Dermis blood vessel endothelial cell (primary cell): Measurements from ENCODE around the gene ARHGEF16. TPM values are rescaled to one million over a fixed set of nuclear protein-coding genes. Genes with fewer than 3 reads are reported as not detected.

Experiments
- DNase-seq: peaks from one replicate; pipeline ENCODE4 v3.0.0; 2010
- total RNA-seq: library from RNA; depleted of rRNA; stranded (reverse); fragments of >200 nt; gene quantifications from 2 replicates; pipeline ENCODE4 v1.2.3, GENCODE V29; 2014

The ARHGEF16 gene
- total RNA-seq, 1 donor from 2014 or later = 0.51 TPM

DNA sequence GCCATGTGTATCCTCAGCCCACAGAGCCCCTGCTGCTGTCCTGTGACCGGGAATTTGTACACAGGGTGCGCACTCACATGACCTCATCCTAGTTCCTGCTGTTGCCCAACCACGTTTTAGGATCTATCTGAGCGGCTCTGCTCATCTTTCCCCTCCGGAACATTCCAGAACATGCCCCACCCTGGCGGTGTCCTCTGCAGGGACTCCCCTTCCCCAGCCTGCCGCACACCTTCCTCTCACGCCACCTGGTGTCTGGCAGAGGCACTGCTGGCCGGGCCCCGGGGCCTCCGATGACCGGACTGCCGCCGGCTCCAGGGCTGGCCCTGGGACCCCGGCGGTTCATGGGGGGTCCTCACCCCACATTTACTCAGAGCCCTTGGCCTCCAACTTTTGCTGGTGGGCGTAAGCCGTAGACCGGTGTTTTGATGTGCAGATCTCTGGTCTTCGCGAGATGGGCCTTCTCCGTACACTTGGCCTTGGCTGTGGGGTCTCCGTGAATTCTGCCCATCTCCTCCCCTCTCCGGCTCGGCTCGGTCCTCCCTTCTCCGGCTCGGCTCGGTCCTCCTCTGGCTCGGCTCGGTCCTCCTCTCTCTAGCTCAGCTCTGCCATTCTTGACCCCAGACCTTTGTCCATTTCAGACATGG, 29.5 kb downstream of the ARHGEF16 start:
- peak; percentile 62 for DNase-seq

DNA sequence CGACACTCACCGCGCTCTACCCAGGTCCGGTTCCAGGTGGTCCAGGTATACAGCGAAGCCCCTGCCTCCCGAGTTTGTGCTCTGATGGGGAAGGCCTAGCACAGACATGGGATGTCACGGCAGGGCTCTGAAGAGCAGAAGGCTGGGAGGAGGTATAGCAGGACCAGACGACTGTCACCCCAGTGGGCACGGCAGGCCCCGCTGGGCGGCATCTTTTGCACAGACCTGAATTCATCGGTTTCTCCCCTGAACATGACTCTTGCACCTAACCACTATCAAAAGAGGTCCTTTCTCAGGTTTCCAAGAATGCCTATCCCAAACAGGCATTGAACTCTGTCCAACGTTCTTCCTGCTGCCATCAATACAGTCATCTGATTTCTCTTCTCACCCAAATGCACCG, 30.6 kb downstream of the ARHGEF16 start:
- DNase-seq = no peak

DNA sequence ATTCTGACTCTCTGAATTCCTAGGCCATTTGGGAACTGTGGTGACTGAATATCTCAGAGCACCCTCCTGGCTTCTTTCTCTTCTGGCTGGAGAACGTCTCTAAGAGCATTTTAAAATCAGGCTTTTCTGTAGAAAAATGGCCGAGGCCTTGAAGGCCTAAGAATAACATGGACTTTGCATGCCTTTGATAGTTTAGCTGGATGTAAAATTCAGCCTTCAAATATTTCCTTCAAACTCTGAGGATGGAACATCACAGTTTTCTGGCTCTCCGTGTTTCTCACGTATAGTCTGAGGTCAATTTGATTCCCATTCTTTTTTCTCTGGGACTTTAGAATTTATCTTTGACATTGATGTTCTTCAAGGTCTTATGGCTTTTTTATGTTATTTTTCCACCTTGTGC, 34.0 kb downstream of the ARHGEF16 start:
- DNase-seq = no peak

DNA sequence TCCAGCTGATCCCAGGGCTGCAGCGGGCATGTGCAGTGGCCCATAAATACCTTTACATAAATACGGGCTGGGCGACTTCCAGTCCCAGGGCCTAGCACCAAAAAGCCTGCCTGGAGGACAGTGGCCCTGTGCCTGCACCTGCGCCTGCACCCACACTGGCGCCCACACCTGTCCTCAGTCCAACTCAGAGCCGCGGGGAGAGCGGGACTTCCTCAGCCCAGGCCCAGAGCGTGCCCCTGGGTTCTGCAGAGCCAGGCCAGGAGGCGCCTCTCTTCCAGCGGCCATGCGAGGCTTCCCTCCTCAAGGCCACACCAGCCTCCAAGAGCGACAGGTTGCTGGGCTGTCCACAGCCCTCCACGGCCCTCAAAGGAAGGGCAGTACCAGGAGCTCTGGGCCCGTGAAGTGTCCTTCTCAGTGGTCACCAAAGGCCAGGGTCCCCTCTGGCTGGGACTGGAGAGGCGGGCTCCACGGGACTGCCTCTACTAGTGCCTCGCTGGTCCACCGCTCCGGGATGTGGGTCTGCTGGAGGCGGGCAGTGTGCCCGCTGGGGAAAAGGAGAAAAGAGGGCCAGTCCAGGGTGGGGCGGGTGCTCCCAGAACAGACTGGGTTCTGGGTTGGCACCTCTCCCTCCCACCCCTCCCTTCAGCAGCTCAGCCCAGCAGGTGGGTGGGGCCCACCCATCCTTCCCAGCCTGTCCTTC, 35.7 kb downstream of the ARHGEF16 start:
- no peak for DNase-seq

DNA sequence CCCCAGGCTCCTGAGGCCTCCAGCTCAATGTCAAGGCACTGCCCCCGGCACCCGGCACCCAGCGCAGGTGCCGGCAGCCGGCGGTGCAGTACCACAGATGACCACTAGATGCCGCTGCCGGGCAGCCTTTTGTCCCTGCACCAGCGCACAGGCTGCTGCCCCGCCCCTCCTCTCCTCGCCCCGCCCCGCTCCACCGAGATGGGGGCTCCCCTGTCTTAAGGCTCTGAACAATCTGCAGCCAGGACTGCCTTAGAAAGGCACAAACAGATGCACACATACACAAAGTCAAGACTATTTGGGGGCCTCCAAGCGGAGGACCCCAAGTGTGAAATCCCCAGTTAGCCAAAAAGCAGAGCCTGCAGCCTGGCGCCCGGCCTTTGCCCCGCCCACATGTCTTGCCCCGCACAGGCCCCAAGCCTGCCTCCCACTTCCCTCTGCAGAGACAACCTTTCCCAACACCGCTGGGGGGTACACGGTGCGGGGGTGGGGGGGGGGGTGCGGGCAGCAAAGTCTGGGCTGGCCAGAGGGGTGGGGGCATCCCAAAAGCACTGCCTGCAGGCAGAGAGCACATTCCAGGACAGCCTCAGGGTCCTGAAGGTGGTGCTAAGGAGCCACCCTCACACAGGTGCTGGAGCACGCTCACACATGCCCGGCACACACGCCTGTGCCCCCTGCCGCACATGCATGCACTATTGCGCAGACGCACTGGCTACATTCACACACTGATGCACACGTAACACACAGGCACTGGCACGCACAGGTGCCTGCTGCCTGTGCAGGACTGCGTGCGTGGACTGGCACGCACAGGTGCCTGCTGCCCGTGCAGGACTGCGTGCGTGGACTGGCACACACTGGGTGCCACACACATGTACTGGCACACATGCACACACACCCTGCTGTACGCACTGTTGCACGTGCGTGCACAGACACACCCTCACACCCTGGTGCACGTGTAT, 37.1 kb downstream of the ARHGEF16 start:
- DNase-seq = peak; percentile 71

DNA sequence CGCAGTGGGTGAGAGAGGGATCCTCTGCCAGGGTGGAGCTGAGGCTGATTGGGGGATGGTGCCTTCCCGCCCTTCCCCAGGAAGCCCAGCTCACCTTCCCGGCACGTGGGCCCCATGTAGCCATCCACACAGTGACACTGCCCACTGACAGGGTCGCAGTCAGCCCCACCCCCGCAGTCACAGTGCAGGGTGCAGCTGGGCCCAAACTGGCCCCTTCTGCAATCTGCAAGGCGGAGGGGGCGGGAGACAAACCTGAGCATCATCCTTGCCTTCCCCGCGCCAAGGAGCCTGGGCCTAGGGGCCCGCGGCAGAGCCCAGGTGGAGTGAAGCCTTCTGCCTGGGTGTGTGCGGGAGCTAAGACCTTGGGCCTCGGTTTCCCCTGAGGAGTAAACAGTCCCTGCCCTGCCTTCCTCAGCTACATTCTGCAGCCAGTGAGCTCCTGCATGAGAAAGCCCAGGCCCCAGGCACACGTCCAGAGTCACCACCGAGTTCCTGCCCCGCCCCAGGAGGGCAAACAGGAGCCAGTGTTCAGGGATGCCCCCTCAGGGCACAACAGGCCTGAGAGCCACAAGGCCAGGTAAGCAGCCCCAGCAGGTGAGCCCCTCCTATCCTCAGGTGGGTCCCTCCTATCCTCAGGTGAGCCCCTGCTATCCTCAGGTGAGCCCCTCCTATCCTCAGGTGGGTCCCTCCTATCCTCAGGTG, 38.2 kb downstream of the ARHGEF16 start:
- no peak for DNase-seq

DNA sequence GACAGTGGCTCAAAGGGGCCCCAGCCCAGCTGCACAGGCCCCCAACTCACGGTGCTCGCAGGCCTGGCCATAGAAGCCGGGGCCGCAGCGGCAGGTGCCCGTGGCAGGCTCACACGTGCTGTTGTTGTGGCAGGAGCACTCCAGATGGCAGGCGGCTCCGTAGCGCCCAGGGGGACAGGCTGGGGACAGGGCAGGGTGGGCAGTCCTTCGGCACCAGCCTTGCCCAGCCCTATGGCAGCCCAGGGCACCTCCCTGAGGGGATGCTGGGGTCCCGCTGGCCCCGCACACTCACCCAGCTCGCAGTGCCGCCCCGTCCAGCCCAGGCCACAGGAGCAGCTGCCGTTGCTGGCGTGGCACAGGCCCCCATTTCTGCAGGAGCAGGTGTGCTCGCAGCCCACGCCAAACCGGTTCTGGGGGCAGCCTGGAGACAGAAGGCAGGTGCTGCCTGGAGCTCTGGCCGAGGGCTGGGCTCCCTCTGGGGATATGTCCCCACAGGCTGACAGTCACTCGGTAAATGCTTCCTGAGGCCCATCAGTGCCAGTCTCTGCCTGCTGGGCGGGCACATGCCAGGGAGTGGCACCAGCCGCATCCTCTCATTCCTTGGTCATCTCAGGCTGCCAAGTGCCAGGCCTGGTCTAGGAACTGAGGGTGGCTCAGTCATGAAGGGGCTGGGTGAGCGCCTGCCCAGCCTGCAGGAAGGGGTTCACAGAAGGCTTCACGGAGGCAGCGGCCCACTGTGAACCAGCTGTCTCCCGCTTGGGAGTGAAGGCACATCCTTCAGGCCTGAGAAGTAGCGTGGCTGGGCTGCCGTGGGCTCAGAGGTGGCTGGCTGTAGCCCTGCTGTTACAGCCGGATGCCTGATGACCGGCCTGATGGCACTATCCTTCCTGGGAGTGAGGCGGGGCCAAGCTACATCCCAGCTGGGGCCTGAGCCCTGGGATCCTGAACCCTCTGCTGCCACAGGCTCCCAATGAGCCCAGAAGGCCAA, 40.1 kb downstream of the ARHGEF16 start:
- DNase-seq = no peak

DNA sequence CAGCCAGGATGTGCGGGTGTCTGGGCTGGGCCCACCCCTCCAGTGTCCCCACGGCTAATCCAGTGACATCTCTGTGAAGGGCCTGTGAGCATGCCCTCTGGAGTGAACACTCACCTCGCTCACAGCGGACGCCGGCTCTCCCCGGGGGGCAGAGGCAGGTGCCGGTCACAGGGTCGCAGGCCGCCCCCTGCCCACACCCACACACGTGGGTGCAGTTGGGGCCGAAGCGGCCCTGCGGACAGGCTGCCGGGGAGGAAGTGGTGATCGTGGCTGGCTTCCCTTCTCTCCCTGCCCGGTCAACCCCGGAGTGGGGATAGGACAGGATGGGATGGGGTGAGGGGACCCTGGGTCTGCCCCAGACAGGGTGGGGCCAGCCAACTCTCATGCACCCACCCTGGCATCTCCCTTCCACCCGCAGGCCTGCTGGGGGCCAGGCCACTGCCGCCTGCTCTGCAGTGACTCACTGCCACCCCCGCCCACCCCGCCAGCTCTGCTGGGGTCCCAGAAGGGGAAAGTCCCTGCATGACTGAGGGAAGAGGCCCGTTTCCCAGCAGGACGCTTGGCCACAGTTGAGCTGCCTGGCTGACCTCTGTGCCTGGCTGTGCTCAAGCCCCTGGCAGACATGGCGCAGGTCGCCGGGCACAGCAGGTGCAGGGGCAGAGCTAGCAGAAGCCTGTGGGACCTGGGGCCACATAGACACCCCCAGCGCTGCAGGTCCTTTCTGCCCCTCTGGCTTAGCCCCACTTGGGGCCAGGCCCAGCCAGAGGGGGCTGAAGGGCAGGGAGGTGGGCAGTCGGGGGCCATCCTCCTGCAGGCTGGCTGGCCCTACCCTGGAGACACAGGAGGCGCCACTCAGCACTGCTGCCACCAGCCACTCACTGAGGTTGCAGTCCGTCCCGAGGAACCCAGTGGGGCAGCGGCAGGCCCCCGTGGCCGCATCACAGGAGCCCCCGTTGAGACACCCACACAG, 41.6 kb downstream of the ARHGEF16 start:
- peak; percentile 25 for DNase-seq

DNA sequence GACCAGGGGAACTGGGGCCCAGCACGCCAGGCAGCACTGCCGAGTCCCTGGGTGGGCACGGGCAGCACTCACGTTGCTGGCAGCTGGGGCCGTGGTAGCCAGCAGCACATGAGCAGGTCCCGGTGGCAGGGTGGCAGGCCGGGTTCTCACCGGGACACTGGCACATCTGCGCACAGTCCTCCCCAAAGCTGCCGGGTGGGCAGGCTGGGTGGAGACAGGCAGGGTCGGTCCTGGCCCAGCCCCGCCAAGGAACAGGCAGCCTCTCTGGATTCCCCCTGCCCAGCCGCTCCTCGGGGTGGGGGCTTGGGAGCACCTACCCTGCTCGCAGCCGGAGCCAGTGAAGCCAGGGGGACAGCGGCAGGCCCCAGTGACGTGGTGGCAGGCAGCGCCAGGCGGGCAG, 42.5 kb downstream of the ARHGEF16 start:
- no peak for DNase-seq

DNA sequence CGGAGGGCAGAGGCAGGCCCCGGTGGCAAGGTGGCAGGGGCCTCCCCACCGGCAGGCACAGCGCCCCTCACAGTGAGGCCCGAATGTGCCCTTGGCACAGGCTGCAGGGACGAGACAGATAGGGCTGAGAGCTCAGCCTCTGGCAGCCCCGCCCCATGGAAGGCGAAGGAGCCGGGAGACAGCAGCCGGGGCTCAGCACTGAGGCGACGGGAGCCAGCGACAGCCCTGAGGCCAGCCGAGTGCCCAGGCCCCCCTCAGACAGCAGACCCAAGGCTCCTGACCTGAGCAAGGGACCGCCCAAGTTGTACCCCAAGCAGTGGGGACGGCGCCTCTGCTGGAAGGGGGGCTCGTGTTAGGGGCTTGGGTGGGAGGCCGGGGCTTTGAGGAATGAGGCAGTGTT, 43.1 kb downstream of the ARHGEF16 start:
- no peak for DNase-seq

DNA sequence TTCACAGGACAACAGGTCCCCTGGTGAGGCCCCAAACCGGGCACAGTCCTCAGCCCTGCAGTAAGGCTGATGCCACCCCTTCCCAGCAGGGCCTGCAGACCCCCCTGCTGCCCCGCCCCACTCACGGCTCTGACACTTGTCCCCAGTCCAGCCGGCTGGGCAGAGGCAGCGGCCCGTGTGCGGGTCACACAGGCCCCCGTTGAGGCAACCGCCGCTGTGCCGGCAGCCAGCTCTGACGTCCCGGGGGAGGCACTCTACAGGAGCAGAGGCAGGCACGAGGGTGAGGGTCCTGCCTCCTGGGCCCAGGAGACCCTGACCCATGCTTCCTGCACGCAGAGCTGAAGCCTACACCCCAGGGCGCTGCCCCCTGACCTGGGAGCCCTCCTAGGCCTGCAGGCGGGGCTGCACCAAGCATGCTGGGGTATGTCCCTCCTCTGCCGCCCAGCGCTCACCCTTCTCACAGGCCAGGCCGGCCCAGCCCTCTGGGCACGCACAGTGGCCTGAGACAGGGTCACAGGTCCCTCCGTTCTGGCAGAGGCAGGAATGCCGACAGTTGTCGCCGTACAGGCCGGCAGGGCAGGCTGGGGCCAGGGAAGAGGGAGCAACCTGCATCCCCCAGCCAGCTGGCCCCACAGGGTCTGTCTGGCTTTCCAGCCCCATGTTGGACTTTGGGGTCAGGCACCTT, 43.9 kb downstream of the ARHGEF16 start:
- no peak for DNase-seq

DNA sequence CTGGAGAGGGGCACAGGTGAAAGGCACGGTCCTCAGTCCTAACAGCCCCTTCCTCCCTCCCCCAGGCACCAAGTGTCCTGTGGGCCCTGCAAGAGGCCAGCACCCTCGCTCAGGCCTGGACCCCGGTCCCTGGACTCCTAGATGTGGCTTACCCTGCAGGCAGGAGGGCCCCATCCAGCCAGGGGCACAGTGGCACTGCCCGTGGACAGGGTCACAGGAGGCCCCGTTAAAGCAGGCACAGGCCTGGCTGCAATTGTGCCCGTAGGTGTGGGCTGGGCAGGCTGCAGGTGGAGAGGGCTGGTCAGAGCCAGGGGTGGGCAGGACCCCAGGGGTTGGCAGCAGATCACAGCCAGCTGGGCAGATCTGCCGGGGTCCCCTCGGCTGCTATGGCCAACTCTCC, 44.5 kb downstream of the ARHGEF16 start:
- DNase-seq = no peak

DNA sequence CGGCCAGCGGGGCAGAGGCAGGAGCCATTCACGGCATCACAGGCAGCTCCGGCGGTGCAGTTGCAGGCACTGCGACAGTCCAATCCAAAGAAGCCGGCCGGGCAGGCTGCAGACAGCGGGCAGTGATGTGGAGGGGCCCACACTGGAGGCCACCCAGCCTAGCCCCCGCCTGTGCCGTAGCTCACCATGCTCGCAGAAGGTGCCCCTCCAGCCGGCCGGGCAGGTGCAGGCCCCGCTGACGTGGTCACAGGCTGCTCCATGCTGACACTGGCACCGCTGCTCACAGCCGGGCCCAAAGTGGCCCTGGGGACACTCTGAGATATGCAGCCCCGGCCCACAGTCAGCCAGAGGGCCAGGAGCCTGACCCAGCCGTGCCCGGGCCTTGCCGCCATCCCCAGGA, 45.1 kb downstream of the ARHGEF16 start:
- DNase-seq = no peak

DNA sequence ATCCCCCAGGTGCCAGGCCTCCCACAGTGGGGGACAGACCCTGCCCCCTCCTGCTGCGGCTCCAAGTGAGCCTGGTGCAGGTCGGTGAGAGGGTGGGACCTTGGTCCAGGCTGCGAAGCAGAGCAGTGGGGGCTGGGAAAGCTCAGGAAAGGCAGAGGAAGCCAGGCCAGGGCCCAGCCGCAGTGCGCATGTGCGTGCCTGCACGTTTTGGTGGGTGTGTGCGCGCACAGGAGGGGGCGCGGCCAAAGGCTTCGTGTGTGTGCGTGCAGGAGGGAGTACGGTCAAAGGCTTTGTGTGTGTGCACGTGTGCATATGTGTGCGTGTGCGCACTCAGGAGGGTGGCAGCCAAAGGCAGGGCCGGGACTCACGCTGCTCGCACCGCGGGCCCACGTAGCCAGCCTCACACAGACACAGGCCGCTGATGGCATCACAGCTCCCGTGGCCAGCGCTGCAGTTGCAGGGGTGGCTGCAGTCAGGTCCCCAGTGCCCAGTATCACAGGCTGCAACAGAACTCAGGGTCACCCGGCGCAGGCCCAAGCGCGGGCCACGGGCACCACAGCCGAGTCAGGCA, 45.9 kb downstream of the ARHGEF16 start:
- DNase-seq = no peak

DNA sequence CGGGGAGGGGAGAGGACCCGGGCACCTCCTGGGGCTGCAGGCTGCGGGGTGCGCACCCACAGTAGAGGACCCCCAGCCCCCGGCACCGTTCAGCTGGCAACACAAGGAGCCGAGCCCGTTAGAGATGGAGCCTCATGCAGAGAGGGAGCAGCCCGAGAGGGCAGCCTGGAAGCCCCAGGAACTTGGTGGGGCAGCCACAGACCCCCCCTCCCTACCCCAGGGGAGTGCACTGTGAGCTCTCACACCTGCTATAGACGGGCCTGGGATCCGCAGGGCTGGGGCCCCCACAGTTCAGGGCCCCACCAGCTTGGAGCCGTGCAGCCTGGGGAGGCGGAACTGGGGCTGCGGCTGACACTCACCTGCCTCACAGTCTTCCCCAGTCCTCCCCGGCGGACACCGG, 47.0 kb downstream of the ARHGEF16 start:
- no peak for DNase-seq

DNA sequence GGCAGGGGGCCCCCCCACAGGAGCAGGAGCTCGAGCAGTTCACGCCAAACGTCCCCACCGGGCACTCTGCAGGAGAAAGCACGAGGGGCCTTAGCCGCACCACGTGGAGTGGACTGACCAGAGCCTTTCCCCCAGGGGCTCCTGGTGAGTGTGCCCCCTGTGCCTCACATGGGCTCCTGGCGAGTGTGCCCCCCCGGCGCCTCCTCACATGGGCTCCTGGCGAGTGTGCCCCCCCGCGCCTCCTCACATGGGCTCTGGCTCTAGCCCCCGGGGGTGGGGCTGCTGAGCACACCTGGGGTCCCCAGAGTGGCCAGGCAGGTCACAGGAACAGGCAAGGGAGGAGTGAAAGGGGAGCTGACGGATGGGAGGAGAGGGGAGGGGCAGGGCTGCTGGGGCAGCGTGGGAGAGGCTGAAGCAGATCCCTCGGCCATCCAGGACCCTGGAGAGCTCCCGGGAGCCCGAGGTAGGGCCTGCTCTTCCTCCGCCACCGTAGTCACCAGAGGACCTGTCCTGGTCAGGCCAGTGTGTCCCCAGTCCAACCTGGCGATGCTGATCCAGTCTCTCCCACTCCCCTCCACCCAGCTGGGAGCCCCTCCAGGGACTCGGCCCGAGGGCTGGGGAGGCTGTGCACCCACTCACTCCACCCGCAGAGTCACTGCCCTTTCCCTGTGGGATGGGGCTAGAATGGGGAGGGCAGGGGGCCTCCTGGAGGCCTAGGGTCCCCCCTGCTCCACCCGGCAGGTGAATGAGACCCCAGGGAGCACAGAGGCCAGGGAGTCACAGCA, 47.6 kb downstream of the ARHGEF16 start:
- peak; percentile 57 for DNase-seq

DNA sequence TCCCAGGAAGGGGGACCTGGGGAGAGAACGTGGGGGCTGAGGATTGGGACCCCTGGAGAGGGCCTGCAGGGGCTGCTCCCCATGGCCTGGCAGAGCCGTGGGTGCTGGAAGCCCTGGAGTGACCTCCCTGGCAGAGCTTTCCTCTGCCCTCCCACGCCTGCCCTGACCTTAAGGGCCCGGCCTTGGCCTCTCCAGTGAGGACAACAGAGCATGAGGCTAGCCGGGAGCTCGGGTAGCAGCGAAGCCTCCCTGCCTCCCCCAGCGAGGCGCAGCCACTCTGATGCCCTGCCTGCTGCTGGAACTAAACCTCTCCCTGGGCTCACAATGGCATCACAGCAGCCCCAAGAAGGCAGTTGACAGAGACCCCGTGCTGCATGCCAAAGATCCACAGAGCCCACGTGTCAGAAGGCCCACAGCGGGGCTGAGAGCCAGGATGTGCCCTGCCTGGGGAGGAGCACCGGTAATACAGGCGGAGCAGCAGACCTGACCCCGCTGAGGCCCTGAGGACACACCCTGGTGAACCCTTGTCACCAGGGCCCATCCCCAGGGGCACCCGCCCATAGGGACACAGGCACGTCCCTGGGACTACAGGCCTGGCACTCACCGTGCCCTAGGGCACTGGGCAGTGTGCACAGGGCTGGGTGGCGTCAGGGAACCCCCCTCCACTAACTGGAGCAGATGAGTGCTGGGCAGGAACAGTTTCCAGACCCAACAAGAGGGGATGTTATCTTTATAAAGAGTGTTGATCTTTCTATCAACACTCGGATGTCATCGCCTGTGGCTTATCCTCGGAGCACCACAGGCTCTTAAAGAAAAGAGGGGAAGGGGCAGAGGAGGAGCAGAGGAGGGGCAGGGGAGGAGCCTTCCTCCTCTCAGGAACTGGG, 48.4 kb downstream of the ARHGEF16 start:
- DNase-seq = no peak

DNA sequence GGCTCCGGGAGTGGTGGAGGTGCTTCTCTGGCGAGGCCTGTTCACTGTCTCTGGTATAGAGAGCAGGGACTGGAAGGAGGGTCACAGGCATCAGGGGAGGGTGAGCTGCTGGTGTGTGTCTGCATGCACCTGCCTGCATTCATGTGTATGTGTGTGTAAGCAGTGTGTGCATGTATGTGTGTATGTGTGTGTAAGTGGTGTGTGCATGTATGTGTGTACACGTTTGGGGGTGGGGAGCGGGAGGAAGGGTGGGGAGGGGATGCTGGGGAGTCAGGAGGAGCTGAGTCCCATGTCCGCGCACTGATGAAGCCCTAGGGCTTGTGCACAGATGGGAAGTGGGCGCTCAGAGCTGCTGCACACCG, 49.0 kb downstream of the ARHGEF16 start:
- DNase-seq = no peak
